Mucosa of descending colon (tissue), 3 donors: ENCODE results near the gene LMNTD2. TPM values are rescaled to one million over a fixed set of nuclear protein-coding genes. Genes with fewer than 3 reads are reported as not detected.

Experiments used
- ATAC-seq: fragments of 200-7000 bp; cut with Tn5 transposase; one replicate; pipeline ENCODE4 v1.9.1; 2020; ENCODE audit warnings: mild to moderate bottlenecking, moderate library complexity
- DNase-seq, 3 donors: peaks; one replicate each; pipeline ENCODE4 v3.0.0-alpha.2; 2020
- H3K36me3 ChIP-seq: fragments of 200-600 bp; one replicate; pipeline ENCODE4 v1.8.0; 2021; ENCODE audit warnings: low read depth, mild to moderate bottlenecking
- H3K4me1 ChIP-seq: fragments of 200-600 bp; one replicate; pipeline ENCODE4 v1.8.0; 2021; ENCODE audit warnings: low read depth, mild to moderate bottlenecking
- H3K4me3 ChIP-seq: fragments of 200-600 bp; one replicate; pipeline ENCODE4 v1.8.0; 2021; ENCODE audit warnings: mild to moderate bottlenecking
- H3K9me3 ChIP-seq: fragments of 200-600 bp; one replicate; pipeline ENCODE4 v1.8.0; 2021; ENCODE audit warnings: mild to moderate bottlenecking
- CTCF ChIP-seq: fragments of 200-600 bp; IDR thresholded peaks from one replicate; pipeline ENCODE4 v1.8.0; 2022; ENCODE audit warnings: antibody characterized with exemption, mild to moderate bottlenecking
- intact Hi-C, 2 donors: fragments of 100-400 bp; cut with DNase I in 1 of 2; cut with micrococcal nuclease in 1 of 2; formaldehyde crosslinking; loops; one replicate each; pipeline versions ENCODE4 v1.11.0 to v1.11.1; 2022; cut with DNase I, micrococcal nuclease
- total RNA-seq, 3 donors: library from RNA; stranded (reverse); fragmentation: NEBNext Ultra II Directional in 2 of 3; extraction: Animal tissue kit (Norgen Biotek cat#: 25700) in 2 of 3; gene quantifications; one replicate each; pipeline versions ENCODE4 v1.2.1 to v1.2.4, GENCODE V29; 2021 to 2023
- donor health status: DM: no; HTN: no; CAD: no; lungs with moderate emphysema.
- donor health status: DM: no; HTN: no; CAD: no.
- donor health status: DM: no; HTN: yes; CAD: no.

LMNTD2 gene
- total RNA-seq, 3 donors from 2014 or later: 5.4 to 19.1 (median 10.7) TPM

GRCh38 chr11:556662-557256 is 3.8 kb downstream of the LMNTD2 start:
- H3K4me3 ChIP-seq: no peak overlapping the region
- H3K4me1 ChIP-seq: peaks cover 32% of the 10 kb centered on the region
- no peaks in the 10 kb centered on the region for H3K9me3 ChIP-seq
- TF ChIP-seq CTCF: no peak
- intact Hi-C loops: loop anchor here (10.0 kb wide), 1 partner anchor 168 kb away; no protein-coding TSS in a partner anchor
- H3K36me3 ChIP-seq: no peaks in the 10 kb centered on the region
- no peak for DNase-seq
- no peak for ATAC-seq

GRCh38 chr11:555780-556661 is 4.5 kb downstream of the LMNTD2 start:
- TF ChIP-seq CTCF: no peak
- Histone ChIP-seq H3K4me1 (peaks cover 29% of the 10 kb centered on the region), H3K36me3 (no peaks in the 10 kb centered on the region), H3K4me3 (no peak overlapping the region), H3K9me3 (no peaks in the 10 kb centered on the region)
- intact Hi-C loops: loop anchor here (10.0 kb wide), 1 partner anchor 169 kb away; no protein-coding TSS in a partner anchor
- DNase-seq: peak in 1 of 3 donors; percentile 55
- no peak for ATAC-seq

- TF ChIP-seq CTCF: no peak
- intact Hi-C loops: loop anchor here (10.0 kb wide), 1 partner anchor 169 kb away; no protein-coding TSS in a partner anchor
- Histone ChIP-seq H3K4me3 (no peak overlapping the region), H3K36me3 (no peaks in the 10 kb centered on the region), H3K9me3 (no peaks in the 10 kb centered on the region), H3K4me1 (peaks cover 29% of the 10 kb centered on the region)
- DNase-seq (peak in 1 of 3 donors; percentile 67), ATAC-seq (peak; percentile 5)
Observed at GRCh38 chr11:555227-555779, 5.2 kb downstream of the LMNTD2 start.

GRCh38 chr11:554428-555226 is 5.9 kb downstream of the LMNTD2 start:
- Histone ChIP-seq H3K36me3 (no peaks in the 10 kb centered on the region), H3K4me3 (no peak overlapping the region), H3K9me3 (no peaks in the 10 kb centered on the region), H3K4me1 (peaks cover 24% of the 10 kb centered on the region)
- ATAC-seq (peak; percentile 82), DNase-seq (peak; percentile 80 to 87 (median 86))
- TF ChIP-seq CTCF: peak; percentile 41
- intact Hi-C loops: loop anchor here (10.0 kb wide), 1 partner anchor 170 kb away; no protein-coding TSS in a partner anchor

- DNase-seq (no peak), ATAC-seq (no peak)
- no peak for TF ChIP-seq CTCF
- Histone ChIP-seq H3K9me3 (no peaks in the 10 kb centered on the region), H3K4me1 (peaks cover 19% of the 10 kb centered on the region), H3K4me3 (no peak overlapping the region), H3K36me3 (no peaks in the 10 kb centered on the region)
- intact Hi-C loops: loop anchor here (10.0 kb wide), 1 partner anchor 171 kb away; no protein-coding TSS in a partner anchor
Observed at GRCh38 chr11:553988-554340, 6.6 kb downstream of the LMNTD2 start.
